Tibial nerve (tissue), 4 donors: Measurements from ENCODE around the gene SMC1B. TPM values are rescaled to one million over a fixed set of nuclear protein-coding genes. Genes with fewer than 3 reads are reported as not detected.
A peak's percentile ranks its signal among the peaks of the same experiment; 100 is the strongest.

Experiments
- DNase-seq, 2 donors: peaks; one replicate each; pipeline ENCODE4 v3.0.0-alpha.2; 2019; ENCODE audit warnings: low spot score in 2 of 2
- H3K27ac ChIP-seq, 4 donors: fragments of 200-600 bp; sonication (generic) in 3 of 4; one replicate each; pipeline ENCODE4 v1.5.1; 2017 to 2019; ENCODE audit warnings: mild to moderate bottlenecking in 1 of 4
- H3K27me3 ChIP-seq, 2 donors: fragments of 200-600 bp; sonication (generic) in 1 of 2; one replicate each; pipeline versions ENCODE4 v1.5.1 to v1.6.0; 2017 to 2019
- H3K36me3 ChIP-seq, 3 donors: fragments of 200-600 bp; sonication (generic); one replicate each; pipeline ENCODE4 v1.5.1; 2018 to 2019
- H3K4me1 ChIP-seq, 4 donors: fragments of 200-600 bp; sonication (generic) in 3 of 4; one replicate each; pipeline ENCODE4 v1.5.1; 2017 to 2019
- H3K4me3 ChIP-seq, 4 donors: fragments of 200-600 bp; sonication (generic) in 3 of 4; one replicate each; pipeline ENCODE4 v1.5.1; 2017 to 2019; ENCODE audit warnings: mild to moderate bottlenecking in 1 of 4, moderate library complexity in 1 of 4
- H3K9me3 ChIP-seq, 4 donors: fragments of 200-600 bp; sonication (generic) in 3 of 4; one replicate each; pipeline ENCODE4 v1.5.1; 2017 to 2019
- EP300 ChIP-seq, 2 donors: sonication (generic); formaldehyde crosslinking; IDR thresholded peaks; one replicate each; pipeline ENCODE4 v1.6.1; 2017; ENCODE audit warnings: antibody characterized with exemption in 2 of 2, mild to moderate bottlenecking in 1 of 2
- POLR2A ChIP-seq, 2 donors: fragments of 450-650 bp; IDR thresholded peaks; one replicate each; pipeline ENCODE4 v1.6.1; 2017; ENCODE audit warnings: antibody characterized with exemption in 2 of 2, mild to moderate bottlenecking in 2 of 2, moderate library complexity in 2 of 2
- WGBS, 2 donors: methylation state at CpG; one replicate each; pipeline ENCODE4 v1.1.5; 2018; 5-methylcytosine and 5-hydroxymethylcytosine counted together
- total RNA-seq, 4 donors: library from RNA; depleted of rRNA; stranded (reverse); fragments of >200 nt; gene quantifications; one replicate each; pipeline ENCODE4 v1.1.0, GENCODE V29; 2016
- TF ChIP-seq, protein P1 (sequence below), 5 experiments: fragments of 200-600 bp in 3 of 5; fragments of 450-650 bp in 2 of 5; sonication (generic) in 3 of 5; IDR thresholded peaks; one replicate each; pipeline ENCODE4 v1.5.1; 2016 to 2019; ENCODE audit warnings: antibody characterized with exemption in 5 of 5, mild to moderate bottlenecking in 3 of 5, moderate library complexity in 2 of 5

The SMC1B gene
- total RNA-seq, 4 donors from 2014 or later: not detected

GRCh38 chr22:45459235-45459634 lies 45.8 kb upstream of the SMC1B start:
- 88% methylated on average over 8 of the region's 8 CpGs for WGBS, 2 donors
- Histone ChIP-seq H3K4me3 (no peak overlapping the region), H3K27me3 (no peaks in the 10 kb centered on the region), H3K36me3 (no peaks in the 10 kb centered on the region), H3K27ac (peak overlapping the region in 3 of 4 donors; percentile 56 to 81 (median 78)), H3K4me1 (peaks cover 0 to 14% (median 0%) of the 10 kb centered on the region in 4 donors), H3K9me3 (peaks cover 0 to 3% (median 0%) of the 10 kb centered on the region in 4 donors)
- DNase-seq: no peak
- TF ChIP-seq EP300 (IDR thresholded peaks at IDR 0.05) (no peak), POLR2A (IDR thresholded peaks at IDR 0.05) (no peak)
- TF ChIP-seq, protein P1, sequence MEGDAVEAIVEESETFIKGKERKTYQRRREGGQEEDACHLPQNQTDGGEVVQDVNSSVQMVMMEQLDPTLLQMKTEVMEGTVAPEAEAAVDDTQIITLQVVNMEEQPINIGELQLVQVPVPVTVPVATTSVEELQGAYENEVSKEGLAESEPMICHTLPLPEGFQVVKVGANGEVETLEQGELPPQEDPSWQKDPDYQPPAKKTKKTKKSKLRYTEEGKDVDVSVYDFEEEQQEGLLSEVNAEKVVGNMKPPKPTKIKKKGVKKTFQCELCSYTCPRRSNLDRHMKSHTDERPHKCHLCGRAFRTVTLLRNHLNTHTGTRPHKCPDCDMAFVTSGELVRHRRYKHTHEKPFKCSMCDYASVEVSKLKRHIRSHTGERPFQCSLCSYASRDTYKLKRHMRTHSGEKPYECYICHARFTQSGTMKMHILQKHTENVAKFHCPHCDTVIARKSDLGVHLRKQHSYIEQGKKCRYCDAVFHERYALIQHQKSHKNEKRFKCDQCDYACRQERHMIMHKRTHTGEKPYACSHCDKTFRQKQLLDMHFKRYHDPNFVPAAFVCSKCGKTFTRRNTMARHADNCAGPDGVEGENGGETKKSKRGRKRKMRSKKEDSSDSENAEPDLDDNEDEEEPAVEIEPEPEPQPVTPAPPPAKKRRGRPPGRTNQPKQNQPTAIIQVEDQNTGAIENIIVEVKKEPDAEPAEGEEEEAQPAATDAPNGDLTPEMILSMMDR (IDR thresholded peaks at IDR 0.05): no peak

DNA sequence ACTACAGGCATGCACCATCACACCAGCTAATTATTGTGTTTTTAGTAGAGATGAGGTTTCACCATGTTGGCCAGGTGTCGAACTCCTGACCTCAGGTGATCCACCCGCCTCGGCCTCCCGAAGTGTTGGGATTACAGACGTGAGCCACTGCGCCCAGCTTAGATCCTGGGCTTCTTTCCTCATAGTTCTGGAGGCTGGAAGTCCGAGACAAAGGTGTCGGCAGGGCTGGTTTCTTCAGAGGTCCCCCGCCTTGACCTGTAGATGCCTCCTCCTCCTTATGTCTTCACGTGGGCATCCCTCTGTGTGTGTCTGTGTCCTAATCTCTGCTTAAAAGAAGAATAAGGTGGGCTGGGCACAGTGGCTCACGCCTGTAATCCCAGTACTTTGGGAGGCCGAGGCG lies 45.1 kb upstream of the SMC1B start:
- Histone ChIP-seq H3K4me3 (no peak overlapping the region), H3K27ac (no peak overlapping the region), H3K4me1 (peaks cover 0 to 14% (median 0%) of the 10 kb centered on the region in 4 donors), H3K9me3 (no peaks in the 10 kb centered on the region), H3K36me3 (no peaks in the 10 kb centered on the region), H3K27me3 (no peaks in the 10 kb centered on the region)
- TF ChIP-seq, protein P1 (IDR thresholded peaks at IDR 0.05): no peak
- TF ChIP-seq EP300 (IDR thresholded peaks at IDR 0.05) (no peak), POLR2A (IDR thresholded peaks at IDR 0.05) (no peak)
- WGBS, 2 donors: 96 to 98% methylated on average over 13 of the region's 13 CpGs
- no peak for DNase-seq

DNA sequence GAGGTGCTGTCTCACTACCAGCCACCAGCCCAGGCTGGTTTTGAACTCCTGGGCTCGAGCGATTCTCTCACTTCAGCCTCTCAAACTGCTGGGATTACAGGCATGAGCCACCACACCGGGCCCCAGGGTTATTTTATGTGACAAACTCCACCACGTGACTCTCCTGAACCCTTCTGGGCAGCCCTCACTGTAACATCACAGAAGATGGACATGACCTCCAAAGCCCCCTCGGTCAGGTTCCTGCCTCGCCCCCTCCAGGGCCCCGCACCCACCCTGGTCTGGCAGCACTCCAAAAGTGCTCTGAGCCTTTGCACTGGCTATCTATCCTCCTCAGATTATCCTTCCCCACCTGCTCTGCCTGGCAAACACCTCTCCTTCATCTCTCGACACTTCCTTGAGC lies 43.4 kb upstream of the SMC1B start:
- DNase-seq: no peak
- Histone ChIP-seq H3K9me3 (no peaks in the 10 kb centered on the region), H3K4me1 (peaks cover 0 to 28% (median 3%) of the 10 kb centered on the region in 4 donors), H3K27me3 (no peaks in the 10 kb centered on the region), H3K27ac (no peak overlapping the region), H3K4me3 (no peak overlapping the region), H3K36me3 (no peaks in the 10 kb centered on the region)
- no peak for TF ChIP-seq EP300 (IDR thresholded peaks at IDR 0.05)
- TF ChIP-seq POLR2A (IDR thresholded peaks at IDR 0.05): no peak
- TF ChIP-seq, protein P1 (IDR thresholded peaks at IDR 0.05): no peak
- 80 to 89% methylated on average over 8 of the region's 8 CpGs for WGBS, 2 donors

DNA sequence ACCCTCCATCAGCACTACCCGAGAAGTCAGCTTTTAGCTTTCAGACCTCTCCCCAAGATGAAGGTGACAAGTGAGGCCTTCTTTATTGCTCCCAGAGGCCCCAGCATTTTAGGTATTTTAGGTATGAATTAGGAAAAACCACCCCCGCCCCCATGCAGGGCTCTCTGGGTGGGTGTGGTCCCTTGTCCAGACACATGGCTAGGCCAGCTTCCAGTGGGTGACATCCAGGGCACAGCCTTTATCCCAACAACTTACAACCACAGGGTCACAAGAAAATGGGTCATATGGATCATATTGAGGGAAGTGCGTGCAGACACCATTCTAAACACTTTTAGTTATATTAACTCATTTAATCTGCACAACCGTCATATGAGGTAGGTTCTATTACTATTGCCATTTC lies 42.2 kb upstream of the SMC1B start:
- no peaks in the 10 kb centered on the region for H3K36me3 ChIP-seq
- H3K9me3 ChIP-seq: no peaks in the 10 kb centered on the region
- no peak overlapping the region for H3K4me3 ChIP-seq
- no peaks in the 10 kb centered on the region for H3K27me3 ChIP-seq
- 84 to 97% methylated on average over 4 of the region's 4 CpGs for WGBS, 2 donors
- H3K4me1 ChIP-seq: peaks cover 0 to 29% (median 3%) of the 10 kb centered on the region in 4 donors
- no peak overlapping the region for H3K27ac ChIP-seq
- no peak for DNase-seq
- TF ChIP-seq POLR2A (IDR thresholded peaks at IDR 0.05) (no peak), EP300 (IDR thresholded peaks at IDR 0.05) (no peak)
- TF ChIP-seq, protein P1 (IDR thresholded peaks at IDR 0.05): no peak

GRCh38 chr22:45455212-45455611 lies 41.8 kb upstream of the SMC1B start:
- TF ChIP-seq EP300 (IDR thresholded peaks at IDR 0.05) (no peak), POLR2A (IDR thresholded peaks at IDR 0.05) (no peak)
- TF ChIP-seq, protein P1 (IDR thresholded peaks at IDR 0.05): no peak
- no peak overlapping the region for H3K27ac ChIP-seq
- no peak for DNase-seq
- no peaks in the 10 kb centered on the region for H3K36me3 ChIP-seq
- no peak overlapping the region for H3K4me3 ChIP-seq
- H3K4me1 ChIP-seq: peaks cover 0 to 30% (median 3%) of the 10 kb centered on the region in 4 donors
- H3K9me3 ChIP-seq: no peaks in the 10 kb centered on the region
- 70 to 74% methylated on average over 14 of the region's 14 CpGs for WGBS, 2 donors
- no peaks in the 10 kb centered on the region for H3K27me3 ChIP-seq
